GM12892 (cell line): ENCODE results near the gene ZZZ3. TPM values are rescaled to one million over a fixed set of nuclear protein-coding genes. Genes with fewer than 3 reads are reported as not detected.
"Not testable (repeated sequence)": the region's sequence is repeated elsewhere in the genome, so short reads cannot be mapped to it uniquely, and the experiment has no call there.

Experiments
- DNase-seq: peaks from one replicate; pipeline ENCODE4 v3.0.0; 2011; ENCODE audit not compliant: insufficient read length
- FAIRE-seq: peaks from 2 replicates; lab custom pipeline; 2011; peaks lifted over from hg19 to GRCh38; lab: Jason Lieb, UNC
- POLR2A ChIP-seq: IDR thresholded peaks from 2 replicates; pipeline ENCODE4 v1.6.1; 2011; ENCODE audit warnings: low read depth, low read length, control low read depth
- POLR2AphosphoS5 ChIP-seq: IDR thresholded peaks from 2 replicates; pipeline ENCODE4 v1.6.1; 2011; ENCODE audit warnings: low read depth, low read length, control low read depth
- TAF1 ChIP-seq: IDR thresholded peaks from 2 replicates; pipeline ENCODE4 v1.6.1; 2011; ENCODE audit warnings: low read depth, mild to moderate bottlenecking, control low read depth, low read length, borderline replicate concordance
- polyA plus RNA-seq: library from polyadenylated mRNA; unstranded; fragments of >200 nt; gene quantifications from one replicate; pipeline ENCODE4 v1.2.1, GENCODE V29; 2012; ENCODE audit warnings: missing spikeins, inconsistent platforms; ENCODE audit not compliant: missing spikeins

ZZZ3 gene
- polyA plus RNA-seq = 20.4 TPM

- DNase-seq (peak; percentile 74), FAIRE-seq (peak; percentile 94)
- peak; percentile 85 for TF ChIP-seq TAF1
- TF ChIP-seq POLR2AphosphoS5 = peak; percentile 54
- TF ChIP-seq POLR2A = peak; percentile 81
Observed at GRCh38 chr1:77682460-77683159, at the start of gene ZZZ3. ZZZ3 (minus strand) TSS chr1:77682658; CDS start chr1:77633354, 49,304 bp downstream.

GRCh38 chr1:77732090-77732489 is 49.6 kb upstream of the ZZZ3 start:
- FAIRE-seq = no peak
- no peak for DNase-seq
- no peak for TF ChIP-seq POLR2A
- no peak for TF ChIP-seq TAF1
- TF ChIP-seq POLR2AphosphoS5 = no peak

- DNase-seq (no peak), FAIRE-seq (no peak)
- TF ChIP-seq POLR2AphosphoS5 = no peak
- no peak for TF ChIP-seq TAF1
- no peak for TF ChIP-seq POLR2A
Observed at GRCh38 chr1:77725706-77726105, 43.2 kb upstream of the ZZZ3 start.

GRCh38 chr1:77718181-77718580 is 35.7 kb upstream of the ZZZ3 start:
- FAIRE-seq = no peak

GRCh38 chr1:77716065-77716464 is 33.6 kb upstream of the ZZZ3 start:
- FAIRE-seq = no peak
- no peak for TF ChIP-seq POLR2A
- no peak for TF ChIP-seq POLR2AphosphoS5
- TF ChIP-seq TAF1 = no peak
- DNase-seq = no peak

More at GRCh38 chr1:77718181-77718580, 35.7 kb upstream of the ZZZ3 start:
- no peak for DNase-seq
- TF ChIP-seq POLR2AphosphoS5 (no peak), POLR2A (no peak), TAF1 (no peak)

GRCh38 chr1:77709727-77710126 is 27.3 kb upstream of the ZZZ3 start:
- TF ChIP-seq TAF1 (no peak), POLR2A (no peak), POLR2AphosphoS5 (no peak)
- DNase-seq = no peak
- FAIRE-seq = peak; percentile 54

GRCh38 chr1:77706321-77706720 is 23.9 kb upstream of the ZZZ3 start:
- no peak for TF ChIP-seq TAF1
- no peak for TF ChIP-seq POLR2A
- TF ChIP-seq POLR2AphosphoS5 = no peak
- FAIRE-seq (no peak), DNase-seq (no peak)

- TF ChIP-seq POLR2AphosphoS5 = no peak
- TF ChIP-seq TAF1 = no peak
- no peak for TF ChIP-seq POLR2A
- DNase-seq (no peak), FAIRE-seq (no peak)
Observed at GRCh38 chr1:77704736-77705135, 22.3 kb upstream of the ZZZ3 start.

- not testable (repeated sequence) for DNase-seq, FAIRE-seq
Observed at GRCh38 chr1:77699673-77700072, 17.2 kb upstream of the ZZZ3 start.

GRCh38 chr1:77697441-77697840 is 15.0 kb upstream of the ZZZ3 start:
- no peak for TF ChIP-seq POLR2AphosphoS5
- no peak for TF ChIP-seq TAF1
- DNase-seq (no peak), FAIRE-seq (no peak)

GRCh38 chr1:77688939-77689338 is 6.5 kb upstream of the ZZZ3 start:
- no peak for FAIRE-seq
- no peak for TF ChIP-seq POLR2A
- TF ChIP-seq POLR2AphosphoS5 = no peak
- TF ChIP-seq TAF1 = no peak
- no peak for DNase-seq

GRCh38 chr1:77687519-77687906 is 5.1 kb upstream of the ZZZ3 start:
- FAIRE-seq = no peak
- DNase-seq = no peak

More at GRCh38 chr1:77687519-77687906, 5.1 kb upstream of the ZZZ3 start:
- no peak for TF ChIP-seq POLR2AphosphoS5
